Measurements from ENCODE around the gene ISLR. TPM values are rescaled to one million over a fixed set of nuclear protein-coding genes. Genes with fewer than 3 reads are reported as not detected.
A peak's percentile ranks its signal among the peaks of the same experiment; 100 is the strongest.

ISLR gene
- total and polyA plus RNA-seq, 10 donors = 13.4 to 69.4 (median 24.0) TPM

DNA sequence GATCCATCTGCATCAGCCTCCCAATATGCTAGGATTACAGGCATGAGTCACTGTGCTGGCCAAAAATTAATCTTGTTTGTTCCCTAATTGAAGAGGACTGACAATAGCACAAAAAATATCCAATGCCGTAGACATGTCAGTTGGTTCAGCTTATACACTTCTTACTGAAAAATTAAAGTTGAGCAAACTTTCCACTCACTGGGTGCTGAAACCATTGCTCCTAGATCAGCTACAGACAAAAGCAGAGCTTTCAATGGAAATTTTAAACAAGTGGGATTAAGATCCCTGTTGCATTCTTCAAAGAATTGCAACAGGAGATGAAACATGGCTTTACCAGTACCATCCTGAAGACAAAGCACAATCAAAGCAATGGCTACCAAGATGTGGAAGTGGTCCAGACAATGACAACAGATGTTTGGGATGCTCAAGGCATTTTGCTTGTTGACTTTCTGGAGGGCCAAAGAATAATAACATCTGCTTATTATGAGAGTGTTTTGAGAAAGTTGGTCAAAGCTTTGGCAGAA lies 27.2 kb upstream of the ISLR start:
- TF ChIP-seq, protein P1, sequence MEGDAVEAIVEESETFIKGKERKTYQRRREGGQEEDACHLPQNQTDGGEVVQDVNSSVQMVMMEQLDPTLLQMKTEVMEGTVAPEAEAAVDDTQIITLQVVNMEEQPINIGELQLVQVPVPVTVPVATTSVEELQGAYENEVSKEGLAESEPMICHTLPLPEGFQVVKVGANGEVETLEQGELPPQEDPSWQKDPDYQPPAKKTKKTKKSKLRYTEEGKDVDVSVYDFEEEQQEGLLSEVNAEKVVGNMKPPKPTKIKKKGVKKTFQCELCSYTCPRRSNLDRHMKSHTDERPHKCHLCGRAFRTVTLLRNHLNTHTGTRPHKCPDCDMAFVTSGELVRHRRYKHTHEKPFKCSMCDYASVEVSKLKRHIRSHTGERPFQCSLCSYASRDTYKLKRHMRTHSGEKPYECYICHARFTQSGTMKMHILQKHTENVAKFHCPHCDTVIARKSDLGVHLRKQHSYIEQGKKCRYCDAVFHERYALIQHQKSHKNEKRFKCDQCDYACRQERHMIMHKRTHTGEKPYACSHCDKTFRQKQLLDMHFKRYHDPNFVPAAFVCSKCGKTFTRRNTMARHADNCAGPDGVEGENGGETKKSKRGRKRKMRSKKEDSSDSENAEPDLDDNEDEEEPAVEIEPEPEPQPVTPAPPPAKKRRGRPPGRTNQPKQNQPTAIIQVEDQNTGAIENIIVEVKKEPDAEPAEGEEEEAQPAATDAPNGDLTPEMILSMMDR (IDR thresholded peaks at IDR 0.05 in 8 of 11, conservative IDR thresholded peaks at IDR 0.05 in 3 of 11) = no peak
- TF ChIP-seq POLR2AphosphoS5 (IDR thresholded peaks at IDR 0.05) (no peak), POLR2A (IDR thresholded peaks at IDR 0.05) (no peak)

GRCh38 chr15:74147051-74147450 lies 26.5 kb upstream of the ISLR start:
- Histone ChIP-seq H3K36me3 (no peaks in the 10 kb centered on the region), H3K27me3 (replicated peaks in 1 of 7) (peaks cover 0 to 27% (median 0%) of the 10 kb centered on the region in 7 donors), H3K9me3 (peaks cover 0 to 13% (median 11%) of the 10 kb centered on the region in 8 donors), H3K27ac (no peak overlapping the region), H3K4me3 (no peak overlapping the region), H3K4me1 (no peaks in the 10 kb centered on the region)
- no peak for TF ChIP-seq POLR2A (IDR thresholded peaks at IDR 0.05)
- TF ChIP-seq, protein P1 (IDR thresholded peaks at IDR 0.05 in 8 of 11, conservative IDR thresholded peaks at IDR 0.05 in 3 of 11) = no peak
- TF ChIP-seq POLR2AphosphoS5 (IDR thresholded peaks at IDR 0.05) = no peak
- no peak for DNase-seq
- 66 to 74% (median 69%) methylated on average over 2 of the region's 2 CpGs for WGBS, 5 donors
- intact Hi-C loops (cut with DNase I; ENCODE audit: low total_unique reads) = no loop called here

More for the DNA sequence above, 27.2 kb upstream of the ISLR start:
- no peak overlapping the region for H3K4me3 ChIP-seq
- no peaks in the 10 kb centered on the region for H3K36me3 ChIP-seq
- intact Hi-C loops (cut with DNase I; ENCODE audit: low total_unique reads) = no loop called here
- H3K4me1 ChIP-seq = no peaks in the 10 kb centered on the region
- no peak overlapping the region for H3K27ac ChIP-seq
- 83 to 100% (median 97%) methylated on average over 1 of the region's 1 CpG for WGBS, 5 donors
- peaks cover 0 to 30% (median 0%) of the 10 kb centered on the region in 7 donors for H3K27me3 ChIP-seq (replicated peaks in 1 of 7)
- H3K9me3 ChIP-seq = peaks cover 0 to 13% (median 11%) of the 10 kb centered on the region in 8 donors
- no peak for DNase-seq

- WGBS, 5 donors = 76 to 86% (median 84%) methylated on average over 14 of the region's 14 CpGs
- no peak overlapping the region for H3K27ac ChIP-seq
- no peak for DNase-seq
- TF ChIP-seq POLR2AphosphoS5 (IDR thresholded peaks at IDR 0.05) = no peak
- TF ChIP-seq POLR2A (IDR thresholded peaks at IDR 0.05) = no peak
- TF ChIP-seq, protein P1 (IDR thresholded peaks at IDR 0.05 in 8 of 11, conservative IDR thresholded peaks at IDR 0.05 in 3 of 11) = no peak
- H3K4me1 ChIP-seq = peaks cover 0 to 13% (median 7%) of the 10 kb centered on the region in 6 donors
- intact Hi-C loops (cut with DNase I; ENCODE audit: low total_unique reads) = no loop called here
- H3K9me3 ChIP-seq = no peaks in the 10 kb centered on the region
- H3K4me3 ChIP-seq = no peak overlapping the region
- H3K36me3 ChIP-seq = no peaks in the 10 kb centered on the region
- peaks cover 0 to 8% (median 0%) of the 10 kb centered on the region in 7 donors for H3K27me3 ChIP-seq (replicated peaks in 1 of 7)
These were observed 17.6 kb upstream of the ISLR start for GRCh38 chr15:74155766-74156417.

GRCh38 chr15:74156678-74157411 lies 16.7 kb upstream of the ISLR start:
- Histone ChIP-seq H3K36me3 (no peaks in the 10 kb centered on the region), H3K27ac (peak overlapping the region in 4 of 8 donors; percentile 11 to 49 (median 14)), H3K27me3 (replicated peaks in 1 of 7) (peaks cover 0 to 8% (median 0%) of the 10 kb centered on the region in 7 donors), H3K9me3 (no peaks in the 10 kb centered on the region), H3K4me3 (no peak overlapping the region), H3K4me1 (peaks cover 0 to 13% (median 7%) of the 10 kb centered on the region in 6 donors)
- DNase-seq = no peak
- intact Hi-C loops (cut with DNase I; ENCODE audit: low total_unique reads) = no loop called here
- TF ChIP-seq, protein P1 (IDR thresholded peaks at IDR 0.05 in 8 of 11, conservative IDR thresholded peaks at IDR 0.05 in 3 of 11) = no peak
- TF ChIP-seq POLR2A (IDR thresholded peaks at IDR 0.05) (no peak), POLR2AphosphoS5 (IDR thresholded peaks at IDR 0.05) (no peak)
- WGBS, 5 donors = 10 to 16% (median 13%) methylated on average over 7 of the region's 7 CpGs
